ENCODE measurements around the gene SFRP2.

Gene SFRP2

GRCh38 chr4:153771046-153771445 lies 17.8 kb downstream of the SFRP2 start:
- no peak for DNase-seq (ENCODE audit: low spot score)

GRCh38 chr4:153766758-153767157 lies 22.1 kb downstream of the SFRP2 start:
- DNase-seq (ENCODE audit: low spot score), result no peak

GRCh38 chr4:153765894-153766293 lies 23.0 kb downstream of the SFRP2 start:
- DNase-seq (ENCODE audit: low spot score), result no peak

- DNase-seq (ENCODE audit: low spot score), result no peak
These were observed 24.1 kb downstream of the SFRP2 start for GRCh38 chr4:153764601-153765368.

GRCh38 chr4:153763404-153763803 lies 25.5 kb downstream of the SFRP2 start:
- no peak for DNase-seq (ENCODE audit: low spot score)

GRCh38 chr4:153759407-153760316 lies 29.2 kb downstream of the SFRP2 start, which contains the start of gene RNF175:
TSS of gene RNF175 (minus strand) at chr4:153760024. CDS start at chr4:153759862, 162 bp downstream.
- DNase-seq (ENCODE audit: low spot score), result no peak

GRCh38 chr4:153758688-153759406 lies 30.0 kb downstream of the SFRP2 start:
- DNase-seq (ENCODE audit: low spot score), result no peak

- no peak for DNase-seq (ENCODE audit: low spot score)
These were observed 30.7 kb downstream of the SFRP2 start for GRCh38 chr4:153758136-153758535.

- no peak for DNase-seq (ENCODE audit: low spot score)
These were observed 31.5 kb downstream of the SFRP2 start for GRCh38 chr4:153757407-153757806.

- no peak for DNase-seq (ENCODE audit: low spot score)
These were observed 33.7 kb downstream of the SFRP2 start for GRCh38 chr4:153755186-153755585.

- DNase-seq (ENCODE audit: low spot score), result peak; percentile 67
These were observed 38.6 kb downstream of the SFRP2 start for GRCh38 chr4:153750197-153750817.

- DNase-seq (ENCODE audit: low spot score), result no peak
These were observed 40.5 kb downstream of the SFRP2 start for GRCh38 chr4:153748378-153748777.

- DNase-seq (ENCODE audit: low spot score), result no peak
These were observed 41.4 kb downstream of the SFRP2 start for GRCh38 chr4:153747406-153747955.

GRCh38 chr4:153745651-153746050 lies 43.2 kb downstream of the SFRP2 start:
- no peak for DNase-seq (ENCODE audit: low spot score)

GRCh38 chr4:153741541-153741940 lies 47.3 kb downstream of the SFRP2 start:
- DNase-seq (ENCODE audit: low spot score), result no peak

- DNase-seq (ENCODE audit: low spot score), result no peak
These were observed 52.9 kb downstream of the SFRP2 start for GRCh38 chr4:153735906-153736461.

- DNase-seq (ENCODE audit: low spot score), result no peak
These were observed 55.0 kb downstream of the SFRP2 start for GRCh38 chr4:153733751-153734448.

GRCh38 chr4:153731239-153731638 lies 57.6 kb downstream of the SFRP2 start:
- no peak for DNase-seq (ENCODE audit: low spot score)
